ENCODE data around the gene CHRNG.

CHRNG gene, protein sequence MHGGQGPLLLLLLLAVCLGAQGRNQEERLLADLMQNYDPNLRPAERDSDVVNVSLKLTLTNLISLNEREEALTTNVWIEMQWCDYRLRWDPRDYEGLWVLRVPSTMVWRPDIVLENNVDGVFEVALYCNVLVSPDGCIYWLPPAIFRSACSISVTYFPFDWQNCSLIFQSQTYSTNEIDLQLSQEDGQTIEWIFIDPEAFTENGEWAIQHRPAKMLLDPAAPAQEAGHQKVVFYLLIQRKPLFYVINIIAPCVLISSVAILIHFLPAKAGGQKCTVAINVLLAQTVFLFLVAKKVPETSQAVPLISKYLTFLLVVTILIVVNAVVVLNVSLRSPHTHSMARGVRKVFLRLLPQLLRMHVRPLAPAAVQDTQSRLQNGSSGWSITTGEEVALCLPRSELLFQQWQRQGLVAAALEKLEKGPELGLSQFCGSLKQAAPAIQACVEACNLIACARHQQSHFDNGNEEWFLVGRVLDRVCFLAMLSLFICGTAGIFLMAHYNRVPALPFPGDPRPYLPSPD

DNA sequence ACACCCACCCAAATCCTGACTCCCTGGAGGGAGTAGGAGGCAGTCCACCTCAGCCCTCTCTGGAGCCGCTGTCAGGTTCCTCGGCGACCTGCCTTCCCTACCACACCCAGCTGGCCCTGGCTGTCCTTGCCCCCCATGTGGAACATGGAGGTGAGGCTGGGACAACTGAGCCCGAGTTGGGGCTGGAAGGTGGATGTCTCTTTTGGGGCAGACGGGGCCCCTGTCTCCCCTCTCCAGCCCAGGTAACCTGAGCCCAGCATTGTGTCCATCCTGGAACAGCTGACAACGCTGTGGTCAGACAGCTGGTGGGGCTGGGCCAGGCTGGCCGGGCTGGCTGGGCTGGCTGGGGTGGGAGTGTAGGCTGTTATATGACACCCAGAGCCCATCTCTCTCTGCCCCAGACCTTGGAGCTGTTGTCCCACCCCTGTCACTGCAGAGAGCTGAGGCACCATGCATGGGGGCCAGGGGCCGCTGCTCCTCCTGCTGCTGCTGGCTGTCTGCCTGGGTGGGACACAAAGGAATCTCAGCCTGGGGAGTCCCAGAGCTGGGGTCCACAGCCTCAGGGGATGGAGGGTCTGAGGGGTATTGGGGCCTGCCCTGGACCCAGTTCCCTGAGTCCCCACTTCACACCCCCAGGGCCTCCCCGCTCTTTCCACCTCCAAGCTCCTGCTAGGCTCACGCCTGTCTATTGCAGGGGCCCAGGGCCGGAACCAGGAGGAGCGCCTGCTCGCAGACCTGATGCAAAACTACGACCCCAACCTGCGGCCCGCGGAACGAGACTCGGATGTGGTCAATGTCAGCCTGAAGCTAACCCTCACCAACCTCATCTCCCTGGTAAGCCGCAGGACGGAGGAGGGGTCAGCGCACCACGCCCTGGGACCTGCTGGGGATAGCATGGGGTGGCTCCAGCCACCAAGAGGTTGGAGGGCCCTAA is at the start of gene CHRNG:
Gene CHRNG, plus strand, starts transcription at position 395 of the 934 bp plus-strand sequence. Its CDS starts 56 bp downstream, at position 451.
- H3K4me3 ChIP-seq (replicated peaks; ENCODE audit: low read depth, low read length) = no peak within 1 kb of the TSS
- DNase-seq (ENCODE audit: low read depth) = no peak
- TF ChIP-seq, protein P1, sequence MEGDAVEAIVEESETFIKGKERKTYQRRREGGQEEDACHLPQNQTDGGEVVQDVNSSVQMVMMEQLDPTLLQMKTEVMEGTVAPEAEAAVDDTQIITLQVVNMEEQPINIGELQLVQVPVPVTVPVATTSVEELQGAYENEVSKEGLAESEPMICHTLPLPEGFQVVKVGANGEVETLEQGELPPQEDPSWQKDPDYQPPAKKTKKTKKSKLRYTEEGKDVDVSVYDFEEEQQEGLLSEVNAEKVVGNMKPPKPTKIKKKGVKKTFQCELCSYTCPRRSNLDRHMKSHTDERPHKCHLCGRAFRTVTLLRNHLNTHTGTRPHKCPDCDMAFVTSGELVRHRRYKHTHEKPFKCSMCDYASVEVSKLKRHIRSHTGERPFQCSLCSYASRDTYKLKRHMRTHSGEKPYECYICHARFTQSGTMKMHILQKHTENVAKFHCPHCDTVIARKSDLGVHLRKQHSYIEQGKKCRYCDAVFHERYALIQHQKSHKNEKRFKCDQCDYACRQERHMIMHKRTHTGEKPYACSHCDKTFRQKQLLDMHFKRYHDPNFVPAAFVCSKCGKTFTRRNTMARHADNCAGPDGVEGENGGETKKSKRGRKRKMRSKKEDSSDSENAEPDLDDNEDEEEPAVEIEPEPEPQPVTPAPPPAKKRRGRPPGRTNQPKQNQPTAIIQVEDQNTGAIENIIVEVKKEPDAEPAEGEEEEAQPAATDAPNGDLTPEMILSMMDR (IDR thresholded peaks at IDR 0.05; ENCODE audit: low read length, missing control alignments) = no peak

DNA sequence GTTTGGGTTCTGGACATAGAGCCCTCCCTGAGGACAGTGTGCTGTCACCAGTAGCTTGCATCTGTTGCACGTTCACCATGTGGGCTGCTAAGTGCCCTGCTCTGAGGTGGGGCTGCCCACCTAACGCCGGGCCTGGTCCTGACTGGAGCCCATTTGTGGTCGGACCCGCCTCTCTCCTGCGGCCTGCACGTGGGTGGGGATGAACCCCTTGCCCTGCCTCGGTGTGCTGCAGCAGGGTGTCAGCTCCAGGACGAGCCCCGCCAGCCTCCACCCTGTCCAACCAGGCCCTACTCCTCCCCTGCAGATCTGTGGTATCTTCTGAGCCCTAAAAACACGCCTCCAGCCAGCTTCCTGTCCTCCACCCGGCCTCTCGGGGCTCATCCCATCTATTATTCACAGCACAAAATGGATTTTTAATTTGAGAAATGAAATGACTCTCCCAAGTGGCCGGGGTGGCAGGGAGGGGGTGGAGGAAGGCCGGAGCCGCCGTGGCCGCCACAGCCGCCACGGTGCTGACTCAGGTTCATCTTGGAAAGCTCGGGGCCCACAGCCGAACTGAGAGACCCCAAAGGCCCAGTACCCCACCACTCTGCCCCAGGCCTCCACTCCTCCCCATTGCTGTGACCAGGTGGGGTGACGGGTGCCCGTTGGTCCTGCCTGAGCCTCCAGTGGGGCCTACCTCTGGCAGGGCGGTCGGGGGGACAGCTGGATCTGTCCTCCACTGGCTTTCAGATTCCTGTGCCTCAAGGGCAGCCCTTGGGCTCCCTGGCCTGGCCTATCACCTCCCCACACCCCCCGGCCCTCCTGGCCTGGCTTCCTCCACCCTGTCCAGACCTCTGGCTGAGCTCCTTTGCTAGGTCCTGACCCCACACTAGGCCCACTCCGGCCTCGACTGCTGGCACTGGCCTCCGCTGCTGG is 49.0 kb upstream of the CHRNG start:
- TF ChIP-seq, protein P1 (IDR thresholded peaks at IDR 0.05; ENCODE audit: low read length, missing control alignments) = no peak
- no peak for DNase-seq (ENCODE audit: low read depth)
- H3K4me3 ChIP-seq (replicated peaks; ENCODE audit: low read depth, low read length) = no peak overlapping the region

DNA sequence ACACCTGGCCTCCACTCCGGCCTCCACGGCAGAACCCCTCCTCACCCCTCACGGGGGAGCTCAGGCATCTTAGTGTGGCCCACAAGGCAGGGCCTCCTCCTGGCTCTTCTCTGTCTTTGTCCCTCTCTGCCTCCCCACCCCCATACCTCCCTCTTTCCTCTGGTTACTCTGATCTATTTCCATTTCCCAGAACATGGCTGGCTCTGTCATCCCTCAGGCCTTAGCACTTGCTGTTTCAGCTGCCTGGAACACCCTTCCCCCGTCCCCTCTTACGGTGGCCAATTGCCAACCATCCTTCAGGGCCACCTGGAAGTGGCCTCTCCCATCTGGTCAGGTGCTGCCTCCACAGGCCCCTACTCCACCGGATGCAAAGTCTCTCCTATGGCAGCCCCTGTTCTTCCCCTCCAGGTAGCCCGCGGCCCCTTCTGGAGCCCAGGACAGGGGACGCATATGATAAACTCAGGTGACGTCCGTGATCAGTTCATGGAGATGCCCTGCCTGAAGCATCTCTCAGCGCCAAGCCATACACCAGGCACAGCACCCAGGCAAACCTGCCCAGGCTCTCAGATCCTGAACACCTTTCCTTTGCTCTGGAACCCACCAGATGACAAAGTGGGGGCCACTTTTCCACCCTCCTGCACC is 48.2 kb upstream of the CHRNG start:
- H3K4me3 ChIP-seq (replicated peaks; ENCODE audit: low read depth, low read length) = no peak overlapping the region
- no peak for DNase-seq (ENCODE audit: low read depth)
- TF ChIP-seq, protein P1 (IDR thresholded peaks at IDR 0.05; ENCODE audit: low read length, missing control alignments) = no peak

DNA sequence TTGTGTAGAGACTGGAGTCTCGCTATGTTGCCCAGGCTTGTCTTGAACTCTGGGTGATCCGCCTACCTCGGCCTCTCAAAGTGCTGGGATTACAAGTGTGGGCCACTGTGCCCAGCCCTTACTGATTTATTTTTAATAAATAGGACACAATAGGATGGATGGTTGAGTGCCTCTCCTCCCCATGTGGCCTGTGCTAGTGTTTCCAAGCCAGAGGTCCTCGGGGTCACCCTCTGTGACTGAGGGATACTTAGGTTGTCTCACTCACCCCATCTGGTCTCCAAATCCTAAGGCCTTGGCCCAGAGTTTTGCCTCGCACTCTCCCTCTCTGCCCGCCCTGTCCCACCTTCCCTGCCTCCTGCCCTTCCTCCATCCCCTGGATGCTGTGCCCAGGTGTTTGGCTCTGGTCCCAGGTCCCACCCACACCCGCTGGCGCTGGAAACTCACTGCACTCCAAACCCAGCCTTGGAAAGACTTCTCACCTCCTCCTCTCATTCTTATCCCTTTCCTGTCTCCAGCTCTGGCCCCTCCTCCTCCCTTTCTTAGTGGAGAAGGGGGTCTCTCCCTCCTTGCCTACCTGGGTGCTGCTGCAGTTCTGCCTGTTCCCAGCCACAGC is 47.1 kb upstream of the CHRNG start:
- TF ChIP-seq, protein P1 (IDR thresholded peaks at IDR 0.05; ENCODE audit: low read length, missing control alignments) = no peak
- no peak overlapping the region for H3K4me3 ChIP-seq (replicated peaks; ENCODE audit: low read depth, low read length)
- DNase-seq (ENCODE audit: low read depth) = no peak

DNA sequence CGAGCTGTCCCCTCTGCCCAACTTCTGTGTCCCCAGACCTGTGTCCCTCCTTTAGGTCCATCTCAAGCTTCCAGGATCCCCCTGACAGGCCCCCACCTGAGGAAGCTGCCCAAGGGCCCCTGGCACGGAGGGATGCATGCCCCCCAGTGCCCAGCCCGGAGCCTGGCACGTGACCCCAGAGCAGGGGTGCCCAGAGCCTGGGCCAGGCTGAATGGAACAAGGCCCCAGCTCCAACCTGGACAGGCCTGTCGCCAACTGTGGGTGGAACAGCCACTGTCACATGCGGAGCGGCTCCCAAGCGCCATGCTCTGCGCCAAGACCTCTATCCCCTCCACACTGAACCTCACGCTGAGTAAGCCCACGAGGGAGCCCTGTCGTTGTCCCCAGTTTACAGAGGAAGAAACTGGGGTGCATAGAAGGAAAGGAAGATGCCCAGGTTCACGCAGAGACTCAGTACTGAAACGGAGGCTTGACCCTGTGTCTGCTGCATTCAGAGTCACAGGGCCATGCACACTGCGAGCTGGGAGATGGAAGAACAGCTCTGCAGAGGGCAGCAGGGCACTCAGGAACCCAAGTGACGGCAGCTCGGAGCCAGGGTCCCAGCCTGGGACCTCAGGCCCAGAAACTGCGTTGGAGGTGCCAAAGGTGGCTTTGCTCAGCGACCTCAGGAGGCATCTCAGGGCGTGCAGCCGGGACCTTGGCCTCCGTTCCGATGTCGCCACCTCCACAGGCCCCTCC is 46.4 kb upstream of the CHRNG start:
- TF ChIP-seq, protein P1 (IDR thresholded peaks at IDR 0.05; ENCODE audit: low read length, missing control alignments) = no peak
- no peak overlapping the region for H3K4me3 ChIP-seq (replicated peaks; ENCODE audit: low read depth, low read length)
- DNase-seq (ENCODE audit: low read depth) = no peak
